DMS53 treated with DMSO at 0.1 percent for 48 hours (cell line): ENCODE measurements around the gene APBA2.
"Not testable (repeated sequence)": the region's sequence is repeated elsewhere in the genome, so short reads cannot be mapped to it uniquely, and the experiment has no call there.

Experiments used
- DNase-seq: peaks from one replicate; lab custom pipeline; 2025; ENCODE audit not compliant: unreplicated experiment; lab: John Stamatoyannopoulos, UW

APBA2 gene

GRCh38 chr15:28994831-28995596 is 109.2 kb downstream of the APBA2 start:
- no peak for DNase-seq

GRCh38 chr15:28995705-28996104 is 109.9 kb downstream of the APBA2 start:
- DNase-seq: no peak

- DNase-seq: no peak
Observed at GRCh38 chr15:28996289-28996688, 110.5 kb downstream of the APBA2 start.

- no peak for DNase-seq
Observed at GRCh38 chr15:28996953-28997352, 111.2 kb downstream of the APBA2 start.

- DNase-seq: no peak
Observed at GRCh38 chr15:28997791-28998190, 112.0 kb downstream of the APBA2 start.

GRCh38 chr15:28998511-28998910 is 112.7 kb downstream of the APBA2 start:
- DNase-seq: no peak

- DNase-seq: no peak
Observed at GRCh38 chr15:29003191-29003839, 117.5 kb downstream of the APBA2 start.

- DNase-seq: no peak
Observed at GRCh38 chr15:29003840-29004233, 118.1 kb downstream of the APBA2 start.

- DNase-seq: no peak
Observed at GRCh38 chr15:29005931-29006330, 120.2 kb downstream of the APBA2 start.

GRCh38 chr15:29008846-29009245 is 123.1 kb downstream of the APBA2 start:
- no peak for DNase-seq

GRCh38 chr15:29012097-29012496 is 126.3 kb downstream of the APBA2 start:
- DNase-seq: no peak

GRCh38 chr15:29014493-29014892 is 128.7 kb downstream of the APBA2 start:
- DNase-seq: no peak

- no peak for DNase-seq
Observed at GRCh38 chr15:29016518-29016917, 130.7 kb downstream of the APBA2 start.

GRCh38 chr15:29018120-29018805 is 132.5 kb downstream of the APBA2 start:
- DNase-seq: peak; percentile 6

- no peak for DNase-seq
Observed at GRCh38 chr15:29018995-29019976, 133.5 kb downstream of the APBA2 start.

GRCh38 chr15:29021857-29022256 is 136.1 kb downstream of the APBA2 start:
- no peak for DNase-seq

GRCh38 chr15:29024662-29025061 is 138.9 kb downstream of the APBA2 start:
- no peak for DNase-seq

- DNase-seq: not testable (repeated sequence)
Observed at GRCh38 chr15:29025411-29025810, 139.6 kb downstream of the APBA2 start.

GRCh38 chr15:29028158-29028557 is 142.4 kb downstream of the APBA2 start:
- not testable (repeated sequence) for DNase-seq

GRCh38 chr15:29029651-29030195 is 143.9 kb downstream of the APBA2 start:
- DNase-seq: no peak
